IPS-15b (cell line): ENCODE data around the gene SLCO3A1.

Source experiments
- H3K27me3 ChIP-seq: one replicate; pipeline ENCODE4 v1.6.1; 2013; ENCODE audit warnings: low read length; ENCODE audit not compliant: control insufficient read depth, insufficient read depth
- H3K36me3 ChIP-seq: one replicate; pipeline ENCODE4 v1.6.1; 2013; ENCODE audit warnings: low read length; ENCODE audit not compliant: control insufficient read depth, insufficient read depth
- H3K4me1 ChIP-seq: one replicate; pipeline ENCODE4 v1.6.1; 2013; ENCODE audit warnings: mild to moderate bottlenecking, low read length; ENCODE audit not compliant: control insufficient read depth, insufficient read depth
- H3K4me3 ChIP-seq: one replicate; pipeline ENCODE4 v1.5.1; 2013; ENCODE audit warnings: low read depth, low read length
- H3K9ac ChIP-seq: one replicate; pipeline ENCODE4 v1.6.1; 2013; ENCODE audit warnings: low read depth, mild to moderate bottlenecking, low read length
- H3K9me3 ChIP-seq: one replicate; pipeline ENCODE4 v1.6.1; 2013; ENCODE audit warnings: mild to moderate bottlenecking, low read length; ENCODE audit not compliant: control insufficient read depth, insufficient read depth

Gene SLCO3A1

DNA sequence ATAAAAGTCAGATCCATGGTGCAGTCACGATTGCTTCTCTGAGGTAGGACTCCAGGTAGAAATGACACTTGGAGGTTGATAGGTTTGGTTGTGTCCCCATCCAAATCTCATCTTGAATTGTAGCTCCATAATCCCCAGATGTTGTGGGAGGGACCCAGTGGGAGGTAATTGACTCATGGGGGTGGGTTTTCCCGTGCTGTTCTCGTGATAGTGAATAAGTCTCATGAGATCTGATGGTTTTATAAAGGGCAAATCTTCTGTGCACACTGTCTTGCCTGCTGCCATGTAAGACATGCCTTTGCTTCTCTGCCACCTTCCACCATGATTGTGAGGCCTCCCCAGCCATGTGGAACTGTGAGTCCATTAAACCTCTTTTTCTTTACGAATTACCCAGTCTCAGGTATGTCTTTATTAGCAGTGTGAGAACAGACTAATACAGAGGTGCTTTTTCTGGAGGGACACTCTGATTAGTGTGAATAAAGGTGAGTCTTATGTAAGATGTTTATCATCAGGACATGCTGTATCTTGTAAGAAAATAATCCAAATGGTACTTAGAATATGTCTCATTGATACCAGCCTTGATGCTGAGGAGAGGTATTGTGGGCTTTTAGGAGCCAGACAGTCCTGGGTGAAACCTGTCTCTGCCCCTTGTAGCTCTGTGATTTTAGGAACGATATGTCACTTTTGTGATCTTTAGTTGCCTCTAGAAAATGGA, 43.0 kb downstream of the SLCO3A1 start:
- Histone ChIP-seq H3K4me1 (peaks cover 6% of the 10 kb centered on the region), H3K36me3 (no peaks in the 10 kb centered on the region), H3K9ac (no peak overlapping the region), H3K9me3 (no peaks in the 10 kb centered on the region), H3K27me3 (no peaks in the 10 kb centered on the region), H3K4me3 (no peak overlapping the region)

DNA sequence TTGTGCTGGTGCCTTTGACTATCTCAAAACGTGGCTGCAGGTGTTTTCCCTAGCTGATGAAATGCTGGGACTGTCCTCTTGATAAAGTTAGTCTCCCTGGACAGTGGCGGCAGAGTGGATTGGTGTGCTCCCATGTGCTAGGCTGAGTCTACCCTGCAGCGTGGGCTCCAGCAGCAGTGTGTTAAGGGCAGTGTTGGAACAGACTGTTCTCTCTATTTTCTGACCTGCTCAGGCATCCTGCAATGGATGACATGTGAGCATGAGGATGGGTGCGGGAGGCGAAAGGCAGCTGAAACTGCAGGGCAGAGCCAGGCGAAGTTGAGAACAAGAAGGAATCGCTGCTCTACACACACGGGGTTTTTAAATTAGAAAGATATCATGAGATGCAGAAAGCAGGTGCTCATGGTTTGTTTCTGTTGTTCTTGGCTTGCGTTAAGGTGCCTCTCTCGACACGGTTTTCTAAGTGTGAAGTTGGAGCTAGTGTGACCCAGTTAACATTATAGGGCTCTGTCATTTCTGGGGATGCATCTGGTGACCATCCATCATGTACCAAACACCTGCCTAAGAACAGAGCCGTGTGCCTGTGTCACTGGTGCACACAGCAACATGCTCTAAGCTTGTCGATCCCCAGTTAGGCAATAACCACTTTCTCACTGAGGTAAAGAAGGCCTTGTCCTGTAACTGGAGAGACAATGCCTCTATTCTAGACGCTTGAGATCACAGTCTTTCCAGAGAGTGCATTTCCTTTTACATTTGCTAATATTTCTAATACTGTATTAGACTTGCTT, 44.3 kb downstream of the SLCO3A1 start:
- Histone ChIP-seq H3K9me3 (no peaks in the 10 kb centered on the region), H3K36me3 (no peaks in the 10 kb centered on the region), H3K4me1 (peaks cover 8% of the 10 kb centered on the region), H3K4me3 (no peak overlapping the region), H3K27me3 (no peaks in the 10 kb centered on the region), H3K9ac (no peak overlapping the region)

DNA sequence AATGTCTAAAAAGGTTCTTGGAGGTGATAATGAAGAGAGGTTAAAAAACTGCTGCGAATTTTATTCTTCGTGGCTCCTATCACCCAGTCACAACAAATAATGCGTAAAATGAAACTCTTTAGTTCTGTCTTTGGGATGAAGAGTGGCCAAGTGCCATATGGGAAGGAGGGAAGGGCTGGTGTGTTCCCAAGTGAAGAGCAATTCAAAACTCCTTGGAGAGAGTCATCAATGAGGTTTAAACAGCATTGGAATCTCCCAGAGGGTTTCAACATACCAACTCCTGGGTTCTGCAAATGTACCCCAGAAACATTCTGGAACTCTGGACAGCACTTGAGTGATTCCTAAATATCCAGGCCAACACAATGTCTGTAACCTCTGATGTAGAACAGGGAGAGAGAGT, 45.3 kb downstream of the SLCO3A1 start:
- Histone ChIP-seq H3K4me1 (peaks cover 8% of the 10 kb centered on the region), H3K27me3 (no peaks in the 10 kb centered on the region)

DNA sequence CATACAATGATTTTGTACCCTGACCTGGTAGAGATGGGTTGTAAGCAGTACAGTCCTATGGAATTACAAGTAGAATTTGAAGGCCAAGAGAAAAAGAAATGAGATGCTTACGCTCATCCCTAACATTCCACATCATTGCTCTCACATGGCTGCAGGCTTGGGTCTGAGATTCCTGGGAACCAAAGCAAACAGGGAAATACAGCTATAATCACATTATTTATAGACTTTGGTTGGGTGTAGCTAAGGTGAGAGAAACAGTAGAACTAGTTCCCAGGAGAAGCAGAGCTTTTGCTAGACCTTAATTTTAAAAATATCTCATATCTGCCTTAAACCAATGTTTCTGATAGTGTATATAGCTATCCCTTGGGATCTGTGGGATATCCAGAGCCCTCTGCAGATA, 51.4 kb downstream of the SLCO3A1 start:
- no peaks in the 10 kb centered on the region for H3K9me3 ChIP-seq
- no peaks in the 10 kb centered on the region for H3K27me3 ChIP-seq
- no peak overlapping the region for H3K9ac ChIP-seq
- H3K36me3 ChIP-seq, result no peaks in the 10 kb centered on the region
- H3K4me1 ChIP-seq, result peaks cover 5% of the 10 kb centered on the region
- no peak overlapping the region for H3K4me3 ChIP-seq

More for the DNA sequence above, 45.3 kb downstream of the SLCO3A1 start:
- Histone ChIP-seq H3K9me3 (no peaks in the 10 kb centered on the region), H3K36me3 (no peaks in the 10 kb centered on the region), H3K4me3 (no peak overlapping the region), H3K9ac (no peak overlapping the region)

DNA sequence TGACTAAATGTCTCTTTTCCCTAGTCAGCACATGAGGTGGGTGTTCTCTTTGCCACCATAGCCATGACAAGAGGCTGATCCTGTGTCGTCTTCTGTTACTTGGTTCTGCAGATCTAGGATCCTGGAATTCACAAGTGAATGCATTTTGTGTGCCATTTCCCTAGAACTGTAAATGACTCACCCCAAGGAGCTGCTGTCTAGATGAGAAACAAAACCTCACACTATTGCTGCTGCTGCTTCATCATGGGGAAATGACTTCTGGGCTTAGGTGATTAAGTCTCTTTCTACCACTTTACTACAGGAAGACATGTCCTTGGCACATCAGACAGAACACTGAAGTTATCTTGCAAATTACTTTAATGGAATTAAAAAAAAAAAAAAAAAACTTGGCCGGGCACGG, 54.9 kb downstream of the SLCO3A1 start:
- Histone ChIP-seq H3K4me1 (no peaks in the 10 kb centered on the region), H3K27me3 (no peaks in the 10 kb centered on the region), H3K4me3 (no peak overlapping the region), H3K9me3 (no peaks in the 10 kb centered on the region), H3K36me3 (no peaks in the 10 kb centered on the region), H3K9ac (no peak overlapping the region)

DNA sequence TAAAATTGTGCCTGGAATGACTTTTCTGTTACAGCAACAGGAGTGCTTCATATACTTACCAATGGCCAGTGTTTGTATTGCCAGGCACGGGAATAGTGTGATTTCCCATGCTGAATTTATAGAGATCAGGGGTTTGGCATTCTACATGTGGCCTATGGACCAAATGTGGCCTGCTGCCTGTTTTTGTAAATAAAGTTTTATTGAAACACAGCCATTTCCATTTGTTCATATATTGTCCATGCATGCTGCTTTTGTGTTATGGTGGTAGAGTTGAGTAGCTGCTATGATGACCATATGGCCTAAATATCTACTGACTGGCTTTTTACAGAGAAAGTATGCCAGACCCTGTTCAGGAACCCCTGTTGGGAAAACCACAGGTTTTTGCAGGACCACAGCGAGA, 55.6 kb downstream of the SLCO3A1 start:
- Histone ChIP-seq H3K4me1 (no peaks in the 10 kb centered on the region), H3K36me3 (no peaks in the 10 kb centered on the region), H3K9ac (no peak overlapping the region), H3K9me3 (no peaks in the 10 kb centered on the region), H3K27me3 (no peaks in the 10 kb centered on the region), H3K4me3 (no peak overlapping the region)

DNA sequence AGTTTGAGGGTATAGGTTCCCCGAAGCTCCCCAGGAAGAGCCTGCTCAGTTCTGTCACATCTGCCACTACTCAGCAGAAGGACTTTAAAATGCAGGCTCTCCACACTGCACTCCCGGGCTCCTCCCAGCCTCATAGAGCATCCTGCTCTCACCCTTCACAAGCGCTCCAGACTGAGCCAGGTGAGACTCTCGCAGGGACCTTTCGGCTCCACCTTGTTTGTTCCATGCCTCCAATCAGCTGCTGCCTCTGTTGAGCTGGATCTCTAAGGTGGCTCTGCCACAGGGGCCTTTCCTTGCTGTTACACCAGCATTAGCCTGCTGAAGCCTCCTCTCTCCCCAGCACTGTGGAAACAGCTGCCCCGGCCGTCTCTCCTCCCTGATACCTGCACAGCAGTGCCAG, 56.1 kb downstream of the SLCO3A1 start:
- no peak overlapping the region for H3K4me3 ChIP-seq
- H3K9me3 ChIP-seq, result no peaks in the 10 kb centered on the region
- H3K36me3 ChIP-seq, result no peaks in the 10 kb centered on the region
- H3K9ac ChIP-seq, result no peak overlapping the region
- H3K27me3 ChIP-seq, result no peaks in the 10 kb centered on the region
- no peaks in the 10 kb centered on the region for H3K4me1 ChIP-seq

DNA sequence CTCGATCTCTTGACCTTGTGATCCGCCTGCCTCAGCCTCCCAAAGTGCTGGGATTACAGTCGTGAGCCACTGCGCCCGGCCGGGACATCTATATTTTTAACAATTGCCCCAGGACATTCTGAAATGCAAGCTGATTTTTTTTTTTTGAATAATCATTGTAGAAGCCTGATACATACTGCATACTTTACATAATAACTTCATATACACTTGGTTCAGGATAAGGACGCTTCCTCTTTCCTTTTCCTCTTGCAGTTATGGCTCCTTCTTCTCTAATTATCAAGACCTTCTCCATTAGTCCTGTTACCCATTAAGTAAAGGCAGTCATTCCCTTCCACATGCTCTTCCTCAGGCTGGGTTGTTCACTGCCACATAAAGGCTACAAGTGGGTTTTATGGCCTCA, 58.3 kb downstream of the SLCO3A1 start:
- H3K36me3 ChIP-seq, result peaks cover 2% of the 10 kb centered on the region
- no peak overlapping the region for H3K9ac ChIP-seq
- H3K4me1 ChIP-seq, result no peaks in the 10 kb centered on the region
- H3K27me3 ChIP-seq, result no peaks in the 10 kb centered on the region
- no peak overlapping the region for H3K4me3 ChIP-seq
- no peaks in the 10 kb centered on the region for H3K9me3 ChIP-seq

DNA sequence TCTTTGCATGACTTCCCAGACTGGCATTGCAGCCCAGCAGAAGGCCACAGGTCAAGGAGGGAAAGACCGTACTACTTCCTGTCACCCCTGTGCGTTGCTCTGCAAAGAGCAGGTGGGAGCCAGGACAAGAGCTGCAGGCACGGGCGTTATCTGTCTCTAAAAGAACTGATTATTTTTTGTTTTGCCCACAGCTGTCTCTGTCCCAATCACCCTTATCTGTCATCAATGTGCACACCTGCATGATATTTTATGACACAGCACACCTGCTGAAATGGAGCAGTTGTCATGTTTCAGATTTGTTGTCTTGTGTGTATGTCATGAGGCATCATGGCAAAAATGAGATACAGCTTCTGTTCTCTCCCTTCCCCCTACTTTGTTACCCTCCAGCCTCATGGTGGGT, 58.8 kb downstream of the SLCO3A1 start:
- Histone ChIP-seq H3K9me3 (no peaks in the 10 kb centered on the region), H3K27me3 (no peaks in the 10 kb centered on the region), H3K9ac (no peak overlapping the region), H3K4me3 (no peak overlapping the region), H3K4me1 (no peaks in the 10 kb centered on the region), H3K36me3 (peaks cover 2% of the 10 kb centered on the region)

DNA sequence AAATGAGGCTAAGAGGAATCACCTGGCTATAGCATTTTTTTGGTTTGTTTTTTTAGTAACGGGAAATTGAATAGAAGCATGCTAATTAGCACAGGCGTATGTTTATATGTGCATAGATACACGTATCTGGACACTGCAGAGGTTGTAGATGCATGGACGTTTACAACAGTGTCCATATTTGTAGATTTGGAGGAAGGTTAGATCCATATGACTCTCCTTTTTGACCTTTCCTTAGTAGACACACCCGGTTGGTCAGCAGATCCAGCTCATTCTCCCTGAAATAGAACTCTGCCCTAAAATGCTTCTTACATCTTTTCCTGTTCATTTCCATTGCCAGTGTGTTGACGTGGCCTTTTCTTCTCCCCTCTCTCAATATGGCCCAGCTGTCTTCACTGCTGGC, 60.1 kb downstream of the SLCO3A1 start:
- no peak overlapping the region for H3K9ac ChIP-seq
- H3K36me3 ChIP-seq, result peaks cover 2% of the 10 kb centered on the region
- no peaks in the 10 kb centered on the region for H3K9me3 ChIP-seq
- no peaks in the 10 kb centered on the region for H3K27me3 ChIP-seq
- no peak overlapping the region for H3K4me3 ChIP-seq
- no peaks in the 10 kb centered on the region for H3K4me1 ChIP-seq

DNA sequence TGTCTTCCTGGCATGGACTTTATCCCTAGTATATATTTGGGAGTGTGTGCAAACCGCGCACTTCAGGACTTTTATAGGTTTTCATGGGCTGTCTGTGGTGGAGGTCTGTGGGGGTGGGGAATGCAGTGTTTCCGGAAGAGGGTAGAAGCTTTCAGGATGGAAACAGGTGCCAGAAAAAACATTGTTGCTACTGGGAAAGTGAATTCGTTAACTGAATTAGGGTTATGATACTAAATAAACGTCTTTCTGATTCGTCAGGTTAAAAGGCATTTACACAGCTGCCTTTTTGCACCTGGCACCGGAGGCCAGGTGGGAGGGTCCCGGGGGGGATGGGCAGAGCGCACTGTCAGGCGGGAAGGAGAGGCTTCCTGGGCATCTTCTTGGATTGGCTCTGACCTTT, 62.1 kb downstream of the SLCO3A1 start:
- Histone ChIP-seq H3K36me3 (peaks cover 2% of the 10 kb centered on the region), H3K27me3 (no peaks in the 10 kb centered on the region), H3K4me1 (no peaks in the 10 kb centered on the region), H3K4me3 (no peak overlapping the region), H3K9me3 (no peaks in the 10 kb centered on the region), H3K9ac (no peak overlapping the region)

DNA sequence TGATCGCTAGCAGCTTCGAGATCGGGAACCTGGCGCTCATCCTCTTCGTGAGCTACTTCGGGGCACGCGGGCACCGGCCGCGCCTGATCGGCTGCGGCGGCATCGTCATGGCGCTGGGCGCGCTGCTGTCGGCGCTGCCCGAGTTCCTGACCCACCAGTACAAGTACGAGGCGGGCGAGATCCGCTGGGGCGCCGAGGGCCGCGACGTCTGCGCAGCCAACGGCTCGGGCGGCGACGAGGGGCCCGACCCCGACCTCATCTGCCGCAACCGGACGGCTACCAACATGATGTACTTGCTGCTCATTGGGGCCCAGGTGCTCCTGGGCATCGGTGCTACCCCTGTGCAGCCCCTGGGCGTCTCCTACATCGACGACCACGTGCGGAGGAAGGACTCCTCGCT, 62.5 kb downstream of the SLCO3A1 start:
- H3K9me3 ChIP-seq, result no peaks in the 10 kb centered on the region
- no peak overlapping the region for H3K4me3 ChIP-seq
- no peak overlapping the region for H3K9ac ChIP-seq
- peaks cover 2% of the 10 kb centered on the region for H3K36me3 ChIP-seq
- H3K27me3 ChIP-seq, result no peaks in the 10 kb centered on the region
- no peaks in the 10 kb centered on the region for H3K4me1 ChIP-seq
